ENCODE measurements around the gene CD302.

DNA sequence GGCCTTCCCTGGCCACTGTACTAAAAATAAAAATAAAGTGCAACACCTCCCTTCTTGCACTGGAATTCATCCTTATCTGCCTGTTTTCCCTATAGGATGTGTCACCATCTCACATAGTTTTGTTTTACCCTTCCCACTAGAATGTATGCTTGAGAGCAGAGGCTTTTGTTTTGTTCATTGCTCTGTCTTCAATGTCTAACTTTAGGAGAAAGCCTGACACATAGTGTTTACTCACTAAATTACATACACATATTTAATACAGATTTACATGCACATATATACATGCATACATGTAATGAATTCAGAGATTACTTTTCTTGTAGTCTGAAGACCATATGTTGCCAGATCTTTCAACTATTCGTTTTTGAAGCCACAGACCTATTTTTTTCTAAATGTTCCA is 23.0 kb downstream of the CD302 start:
- TF ChIP-seq, protein P1, sequence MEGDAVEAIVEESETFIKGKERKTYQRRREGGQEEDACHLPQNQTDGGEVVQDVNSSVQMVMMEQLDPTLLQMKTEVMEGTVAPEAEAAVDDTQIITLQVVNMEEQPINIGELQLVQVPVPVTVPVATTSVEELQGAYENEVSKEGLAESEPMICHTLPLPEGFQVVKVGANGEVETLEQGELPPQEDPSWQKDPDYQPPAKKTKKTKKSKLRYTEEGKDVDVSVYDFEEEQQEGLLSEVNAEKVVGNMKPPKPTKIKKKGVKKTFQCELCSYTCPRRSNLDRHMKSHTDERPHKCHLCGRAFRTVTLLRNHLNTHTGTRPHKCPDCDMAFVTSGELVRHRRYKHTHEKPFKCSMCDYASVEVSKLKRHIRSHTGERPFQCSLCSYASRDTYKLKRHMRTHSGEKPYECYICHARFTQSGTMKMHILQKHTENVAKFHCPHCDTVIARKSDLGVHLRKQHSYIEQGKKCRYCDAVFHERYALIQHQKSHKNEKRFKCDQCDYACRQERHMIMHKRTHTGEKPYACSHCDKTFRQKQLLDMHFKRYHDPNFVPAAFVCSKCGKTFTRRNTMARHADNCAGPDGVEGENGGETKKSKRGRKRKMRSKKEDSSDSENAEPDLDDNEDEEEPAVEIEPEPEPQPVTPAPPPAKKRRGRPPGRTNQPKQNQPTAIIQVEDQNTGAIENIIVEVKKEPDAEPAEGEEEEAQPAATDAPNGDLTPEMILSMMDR (IDR thresholded peaks at IDR 0.05): no peak
- no peak for TF ChIP-seq POLR2A (IDR thresholded peaks at IDR 0.05)

Measured in body of pancreas (tissue), 4 donors.